Ishikawa (cell line): ENCODE measurements around the gene GFY.
A peak's percentile ranks its signal among the peaks of the same experiment; 100 is the strongest.

ENCODE experiments used
- CEBPB ChIP-seq: IDR thresholded peaks from 2 replicates; pipeline ENCODE4 v1.6.1; 2012
- CREB1 ChIP-seq: IDR thresholded peaks from 2 replicates; pipeline ENCODE4 v1.6.1; 2012; ENCODE audit warnings: low read depth
- EGR1 ChIP-seq: IDR thresholded peaks from 2 replicates; pipeline ENCODE4 v1.6.1; 2012
- EP300 ChIP-seq: IDR thresholded peaks from 2 replicates; pipeline ENCODE4 v1.6.1; 2012; ENCODE audit warnings: borderline replicate concordance
- FOXM1 ChIP-seq: IDR thresholded peaks from 2 replicates; pipeline ENCODE4 v1.6.1; 2012; ENCODE audit warnings: low read depth, borderline replicate concordance
- NFIC ChIP-seq: IDR thresholded peaks from 2 replicates; pipeline ENCODE4 v1.6.1; 2012
- RAD21 ChIP-seq: IDR thresholded peaks from 2 replicates; pipeline ENCODE4 v1.6.1; 2012; ENCODE audit warnings: low read depth
- TAF1 ChIP-seq: IDR thresholded peaks from 2 replicates; pipeline ENCODE4 v1.6.1; 2012; ENCODE audit warnings: low read depth, mild to moderate bottlenecking
- TCF12 ChIP-seq: IDR thresholded peaks from 2 replicates; pipeline ENCODE4 v1.6.1; 2012; ENCODE audit warnings: low read depth
- TEAD4 ChIP-seq: IDR thresholded peaks from 2 replicates; pipeline ENCODE4 v1.6.1; 2012
- YY1 ChIP-seq: IDR thresholded peaks from 2 replicates; pipeline ENCODE4 v1.6.1; 2012; ENCODE audit warnings: low read depth
- ZBTB7A ChIP-seq: IDR thresholded peaks from 2 replicates; pipeline ENCODE4 v1.6.1; 2012; ENCODE audit warnings: low read depth
- TF ChIP-seq, protein P1 (sequence below): IDR thresholded peaks from 2 replicates; pipeline ENCODE4 v1.6.1; 2012
- TF ChIP-seq, protein P2 (sequence below): IDR thresholded peaks from 2 replicates; pipeline ENCODE4 v1.6.1; 2012; ENCODE audit warnings: low read depth, mild to moderate bottlenecking
- TF ChIP-seq, protein P3 (sequence below): IDR thresholded peaks from 2 replicates; pipeline ENCODE4 v1.6.1; 2012

The GFY gene

DNA sequence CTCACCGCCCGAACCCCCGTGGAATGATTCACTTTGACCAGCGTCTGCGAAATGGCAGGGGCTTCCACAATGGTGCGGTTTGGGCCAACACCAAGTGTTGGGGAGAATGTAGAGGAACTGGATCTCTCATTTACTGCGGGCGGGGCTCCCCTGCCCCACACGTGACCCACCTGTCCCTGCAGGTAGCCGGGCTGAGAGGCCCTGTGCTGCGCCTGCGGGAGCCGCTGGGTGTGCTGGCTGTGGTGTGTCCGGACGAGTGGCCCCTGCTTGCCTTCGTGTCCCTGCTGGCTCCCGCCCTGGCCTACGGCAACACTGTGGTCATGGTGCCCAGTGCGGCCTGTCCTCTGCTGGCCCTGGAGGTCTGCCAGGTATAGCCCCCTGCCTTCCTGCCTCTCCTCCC, 43.0 kb downstream of the GFY start:
- TF ChIP-seq TEAD4: no peak
- TF ChIP-seq, protein P1, sequence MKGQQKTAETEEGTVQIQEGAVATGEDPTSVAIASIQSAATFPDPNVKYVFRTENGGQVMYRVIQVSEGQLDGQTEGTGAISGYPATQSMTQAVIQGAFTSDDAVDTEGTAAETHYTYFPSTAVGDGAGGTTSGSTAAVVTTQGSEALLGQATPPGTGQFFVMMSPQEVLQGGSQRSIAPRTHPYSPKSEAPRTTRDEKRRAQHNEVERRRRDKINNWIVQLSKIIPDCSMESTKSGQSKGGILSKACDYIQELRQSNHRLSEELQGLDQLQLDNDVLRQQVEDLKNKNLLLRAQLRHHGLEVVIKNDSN: peak; percentile 82

DNA sequence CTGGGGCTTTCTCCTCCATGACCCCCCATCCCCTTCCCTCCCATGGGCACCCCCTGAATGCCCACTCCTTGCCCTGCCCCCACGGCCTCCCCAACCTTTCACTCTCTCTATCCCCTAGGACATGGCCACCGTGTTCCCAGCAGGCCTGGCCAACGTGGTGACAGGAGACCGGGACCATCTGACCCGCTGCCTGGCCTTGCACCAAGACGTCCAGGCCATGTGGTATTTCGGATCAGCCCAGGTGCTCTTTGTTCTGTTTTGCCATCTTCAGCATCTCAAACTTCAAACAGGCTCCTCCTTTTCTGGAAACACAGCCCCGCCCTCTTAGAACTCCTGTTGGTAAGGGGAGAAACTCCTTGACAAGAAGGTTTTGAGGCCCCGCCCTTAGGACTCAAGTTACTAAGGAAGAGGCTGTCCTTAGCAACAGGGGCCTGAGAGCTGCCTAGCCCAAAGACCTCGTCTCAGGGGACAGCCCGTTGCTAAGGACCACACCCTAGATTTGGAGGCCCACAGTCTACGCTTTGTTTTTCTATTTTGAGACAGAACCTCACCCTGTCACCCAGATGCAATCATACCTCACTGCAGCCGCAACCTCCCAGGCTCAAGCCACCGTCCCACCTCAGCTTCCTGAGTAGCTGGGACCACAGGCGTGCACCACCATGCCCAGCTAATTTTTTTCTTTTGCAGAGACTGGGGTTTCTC, 43.7 kb downstream of the GFY start:
- TF ChIP-seq CREB1 (no peak), RAD21 (no peak), FOXM1 (no peak), TAF1 (no peak), TCF12 (no peak), ZBTB7A (no peak), EGR1 (no peak), YY1 (no peak), NFIC (no peak), CEBPB (no peak), TEAD4 (no peak), EP300 (no peak)
- TF ChIP-seq, protein P1: no peak
- TF ChIP-seq, protein P2, sequence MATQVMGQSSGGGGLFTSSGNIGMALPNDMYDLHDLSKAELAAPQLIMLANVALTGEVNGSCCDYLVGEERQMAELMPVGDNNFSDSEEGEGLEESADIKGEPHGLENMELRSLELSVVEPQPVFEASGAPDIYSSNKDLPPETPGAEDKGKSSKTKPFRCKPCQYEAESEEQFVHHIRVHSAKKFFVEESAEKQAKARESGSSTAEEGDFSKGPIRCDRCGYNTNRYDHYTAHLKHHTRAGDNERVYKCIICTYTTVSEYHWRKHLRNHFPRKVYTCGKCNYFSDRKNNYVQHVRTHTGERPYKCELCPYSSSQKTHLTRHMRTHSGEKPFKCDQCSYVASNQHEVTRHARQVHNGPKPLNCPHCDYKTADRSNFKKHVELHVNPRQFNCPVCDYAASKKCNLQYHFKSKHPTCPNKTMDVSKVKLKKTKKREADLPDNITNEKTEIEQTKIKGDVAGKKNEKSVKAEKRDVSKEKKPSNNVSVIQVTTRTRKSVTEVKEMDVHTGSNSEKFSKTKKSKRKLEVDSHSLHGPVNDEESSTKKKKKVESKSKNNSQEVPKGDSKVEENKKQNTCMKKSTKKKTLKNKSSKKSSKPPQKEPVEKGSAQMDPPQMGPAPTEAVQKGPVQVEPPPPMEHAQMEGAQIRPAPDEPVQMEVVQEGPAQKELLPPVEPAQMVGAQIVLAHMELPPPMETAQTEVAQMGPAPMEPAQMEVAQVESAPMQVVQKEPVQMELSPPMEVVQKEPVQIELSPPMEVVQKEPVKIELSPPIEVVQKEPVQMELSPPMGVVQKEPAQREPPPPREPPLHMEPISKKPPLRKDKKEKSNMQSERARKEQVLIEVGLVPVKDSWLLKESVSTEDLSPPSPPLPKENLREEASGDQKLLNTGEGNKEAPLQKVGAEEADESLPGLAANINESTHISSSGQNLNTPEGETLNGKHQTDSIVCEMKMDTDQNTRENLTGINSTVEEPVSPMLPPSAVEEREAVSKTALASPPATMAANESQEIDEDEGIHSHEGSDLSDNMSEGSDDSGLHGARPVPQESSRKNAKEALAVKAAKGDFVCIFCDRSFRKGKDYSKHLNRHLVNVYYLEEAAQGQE: no peak
- TF ChIP-seq, protein P3, sequence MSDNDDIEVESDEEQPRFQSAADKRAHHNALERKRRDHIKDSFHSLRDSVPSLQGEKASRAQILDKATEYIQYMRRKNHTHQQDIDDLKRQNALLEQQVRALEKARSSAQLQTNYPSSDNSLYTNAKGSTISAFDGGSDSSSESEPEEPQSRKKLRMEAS: no peak

DNA sequence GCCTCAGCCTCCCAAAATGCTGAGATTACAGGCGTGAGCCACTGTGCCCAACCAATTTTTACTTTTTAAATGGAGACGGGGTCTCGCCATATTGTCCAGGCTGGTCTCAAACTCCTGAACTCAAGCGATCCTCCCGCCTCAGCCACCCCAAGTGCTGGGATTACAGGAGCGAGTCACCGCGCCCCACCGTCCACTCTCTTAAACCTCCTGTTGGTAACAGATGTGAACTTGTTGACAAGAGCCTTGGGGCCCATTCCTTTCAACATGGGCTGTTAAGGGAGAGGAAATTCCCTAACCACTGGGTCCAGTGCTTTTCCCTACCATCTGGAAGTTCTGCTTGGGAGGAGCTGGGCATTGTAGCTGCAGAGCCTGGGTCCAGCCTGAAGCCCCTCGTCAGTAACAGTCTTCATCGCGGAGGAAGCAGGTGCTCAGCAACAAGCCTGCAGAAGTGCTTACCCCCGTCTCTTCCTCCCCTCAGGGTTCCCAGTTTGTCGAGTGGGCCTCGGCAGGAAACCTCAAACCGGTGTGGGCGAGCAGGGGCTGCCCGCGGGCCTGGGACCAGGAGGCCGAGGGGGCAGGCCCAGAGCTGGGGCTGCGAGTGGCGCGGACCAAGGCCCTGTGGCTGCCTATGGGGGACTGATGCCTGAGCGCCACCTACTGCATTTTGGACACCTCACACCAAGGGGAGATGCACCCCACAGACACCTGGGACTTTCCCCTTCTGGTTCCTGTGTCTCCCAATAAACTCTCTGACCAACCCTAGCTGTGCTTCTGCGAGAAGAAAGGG, 44.8 kb downstream of the GFY start:
- TF ChIP-seq, protein P2: no peak
- TF ChIP-seq RAD21: peak; percentile 21; the same call in 1 of the 2 replicates
- TF ChIP-seq TEAD4: no peak
- TF ChIP-seq CEBPB: no peak
- TF ChIP-seq ZBTB7A: no peak

DNA sequence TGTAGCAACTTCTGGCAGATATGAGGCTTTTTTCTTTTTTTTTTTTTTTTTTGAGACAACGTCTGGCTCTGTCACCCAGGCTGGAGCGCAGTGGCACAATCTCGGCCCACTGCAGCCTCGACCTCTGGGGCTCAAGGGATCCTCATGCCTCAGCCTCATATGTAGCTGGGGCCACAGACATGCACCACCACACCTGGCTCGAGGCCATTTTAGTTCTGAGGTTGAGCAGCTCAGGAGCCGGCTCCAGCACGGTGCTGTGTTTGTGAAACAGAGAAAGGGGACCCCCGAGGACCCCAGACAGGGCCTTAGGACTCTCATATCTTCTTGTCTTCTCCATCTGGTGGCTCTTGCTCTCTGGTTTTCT, 45.4 kb downstream of the GFY start:
- TF ChIP-seq CREB1 (no peak), FOXM1 (no peak), EP300 (no peak), YY1 (no peak), TCF12 (no peak), RAD21 (no peak)
- TF ChIP-seq, protein P1: no peak

DNA sequence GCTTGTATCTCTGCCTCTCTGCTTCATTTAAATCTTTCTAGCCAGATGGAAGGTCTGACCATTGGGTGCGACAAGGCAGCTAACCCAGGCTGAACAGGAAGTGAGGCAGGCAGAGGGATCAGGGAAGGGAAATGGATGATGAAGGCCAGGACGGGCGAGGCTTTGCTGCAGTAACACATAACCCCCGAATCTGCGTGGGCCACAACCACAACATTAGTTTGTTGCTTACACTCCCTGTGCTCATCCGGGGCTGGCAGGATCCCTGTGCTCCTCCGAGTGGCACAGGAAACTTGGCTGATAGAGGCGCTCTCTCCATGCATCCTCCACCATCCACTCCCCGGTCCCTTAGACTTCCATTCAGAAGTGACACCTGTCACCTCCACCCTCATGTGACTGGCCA, 47.7 kb downstream of the GFY start:
- no peak for TF ChIP-seq EP300
- TF ChIP-seq FOXM1: no peak
- no peak for TF ChIP-seq CEBPB
- TF ChIP-seq EGR1: no peak

DNA sequence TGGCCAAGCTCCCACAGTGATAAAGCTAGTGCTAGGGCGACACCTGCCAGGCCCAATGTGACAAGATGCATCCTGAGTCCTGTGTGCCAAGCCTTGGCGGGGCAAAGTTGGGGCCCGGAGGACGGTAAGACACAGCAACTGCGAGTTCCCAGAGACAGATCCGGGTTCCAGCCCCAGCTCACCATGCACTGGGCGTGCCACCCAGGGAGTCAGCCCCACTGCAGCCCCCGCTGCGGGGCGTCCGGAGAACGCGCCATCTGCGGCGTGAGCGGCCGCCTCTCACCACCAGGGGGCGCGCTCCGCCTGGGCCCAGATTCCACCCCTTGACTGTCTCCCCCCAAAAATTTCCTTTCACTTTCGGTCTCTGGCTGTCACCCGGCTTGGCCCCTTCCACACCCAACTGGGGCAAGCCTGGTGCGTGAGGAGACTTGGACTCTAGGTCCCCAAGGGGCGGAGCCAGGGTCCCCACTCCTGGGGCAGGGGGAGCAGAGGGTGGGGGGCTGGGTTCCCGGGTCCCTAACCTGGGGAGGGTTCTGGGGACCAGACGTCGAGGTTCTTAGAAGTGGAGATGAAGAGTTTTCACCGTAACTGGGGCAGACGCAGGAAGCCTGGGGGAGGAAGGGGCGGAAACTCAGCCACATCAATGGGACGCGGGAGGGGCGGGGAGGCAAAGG, 48.8 kb downstream of the GFY start, which contains the start of gene FLT3LG:
TSS of gene FLT3LG (plus strand) at position 348 of the 674 bp plus-strand sequence. CDS start 425 bp downstream, outside the sequence.
- no peak for TF ChIP-seq TAF1
- TF ChIP-seq RAD21: peak; percentile 45; the same call in 1 of the 2 replicates
- peak; percentile 89 for TF ChIP-seq ZBTB7A
